HG02571 (cell line): ENCODE measurements around the gene FXYD3.

ENCODE experiments used
- ATAC-seq: cut with Tn5 transposase; IDR thresholded peaks from one replicate; pipeline ENCODE4 v1.9.1; 2021; ENCODE audit warnings: mild to moderate bottlenecking, moderate library complexity; ENCODE audit not compliant: unreplicated experiment

Gene FXYD3

GRCh38 chr19:35157431-35157830 lies 41.8 kb downstream of the FXYD3 start:
- no peak for ATAC-seq

- no peak for ATAC-seq
Measured at GRCh38 chr19:35159606-35160005, 44.0 kb downstream of the FXYD3 start.

- no peak for ATAC-seq
Measured at GRCh38 chr19:35160629-35161433, 45.2 kb downstream of the FXYD3 start.

GRCh38 chr19:35161434-35161743 lies 45.8 kb downstream of the FXYD3 start:
- no peak for ATAC-seq

GRCh38 chr19:35162471-35163326 lies 47.1 kb downstream of the FXYD3 start:
- no peak for ATAC-seq

- no peak for ATAC-seq
Measured at GRCh38 chr19:35164418-35164817, 48.8 kb downstream of the FXYD3 start.

- no peak for ATAC-seq
Measured at GRCh38 chr19:35165200-35166058, 49.8 kb downstream of the FXYD3 start.

GRCh38 chr19:35166100-35167063 lies 50.8 kb downstream of the FXYD3 start:
- ATAC-seq = no peak

GRCh38 chr19:35167251-35168119 lies 51.9 kb downstream of the FXYD3 start:
- no peak for ATAC-seq

- no peak for ATAC-seq
Measured at GRCh38 chr19:35168196-35168595, 52.6 kb downstream of the FXYD3 start.

GRCh38 chr19:35169221-35169995 lies 53.8 kb downstream of the FXYD3 start:
- ATAC-seq = no peak

- no peak for ATAC-seq
Measured at GRCh38 chr19:35170359-35171061, 54.9 kb downstream of the FXYD3 start.

- no peak for ATAC-seq
Measured at GRCh38 chr19:35171730-35172129, 56.1 kb downstream of the FXYD3 start.
